CD4-positive, alpha-beta T cell (primary cell): ENCODE measurements around the gene PRPF40A. TPM values are rescaled to one million over a fixed set of nuclear protein-coding genes. Genes with fewer than 3 reads are reported as not detected.

ENCODE experiments used
- ATAC-seq: fragments of 200-7000 bp; cut with Tn5 transposase; one replicate; pipeline ENCODE4 v1.10.0; 2022; ENCODE audit warnings: mild to moderate bottlenecking; ENCODE audit not compliant: poor library complexity
- CTCF ChIA-PET: fragments of 350-600 bp; sonication (Branson Sonifier 250); formaldehyde crosslinking; loops from one replicate; lab custom pipeline; 2021; ENCODE audit warnings: antibody characterized with exemption, inconsistent platforms; lab: Charles Lee
- POLR2A ChIA-PET: fragments of 350-600 bp; sonication (Branson Sonifier 250); formaldehyde crosslinking; loops from one replicate; lab custom pipeline; 2021; ENCODE audit warnings: antibody characterized with exemption, inconsistent platforms; lab: Charles Lee
- DNase-seq, 14 experiments: peaks; one replicate each; pipeline ENCODE4 v3.0.0-alpha.2; 2013 to 2020; ENCODE audit warnings: mixed read lengths in 2 of 14
- H3K27ac ChIP-seq, 2 donors: one replicate each; pipeline versions ENCODE4 v1.5.1 to v1.7.0; 2013; ENCODE audit warnings: low read length in 2 of 2, low read depth in 1 of 2, mild to moderate bottlenecking in 1 of 2
- H3K27me3 ChIP-seq, 2 experiments: 1 replicate in 1 of 2; 2 replicates in 1 of 2; pipeline versions ENCODE4 v1.6.1 to v1.7.0; 2013; ENCODE audit warnings: low read length in 2 of 2, control low read depth in 1 of 2, mild to moderate bottlenecking in 1 of 2, moderate library complexity in 1 of 2; ENCODE audit not compliant: insufficient read depth in 2 of 2, control insufficient read depth in 1 of 2
- H3K36me3 ChIP-seq: one replicate; pipeline ENCODE4 v1.6.1; 2013; ENCODE audit warnings: low read length, control low read depth; ENCODE audit not compliant: insufficient read depth
- H3K4me1 ChIP-seq: one replicate; pipeline ENCODE4 v1.6.1; 2013; ENCODE audit warnings: low read length, control low read depth; ENCODE audit not compliant: insufficient read depth
- H3K4me3 ChIP-seq: one replicate; pipeline ENCODE4 v1.5.1; 2013; ENCODE audit warnings: mild to moderate bottlenecking, low read length, moderate library complexity
- H3K9me3 ChIP-seq, 2 experiments: 1 replicate in 1 of 2; 2 replicates in 1 of 2; pipeline versions ENCODE4 v1.6.1 to v1.7.0; 2013; ENCODE audit warnings: low read length in 2 of 2, mild to moderate bottlenecking in 2 of 2, control low read depth in 1 of 2, moderate library complexity in 1 of 2; ENCODE audit not compliant: control insufficient read depth in 1 of 2, insufficient read depth in 1 of 2
- H3K27ac Mint-ChIP-seq: one replicate; pipeline ENCODE4 v1.8.0; 2020; ENCODE audit warnings: mixed read lengths
- H3K27me3 Mint-ChIP-seq: one replicate; pipeline ENCODE4 v1.8.0; 2021; ENCODE audit warnings: mixed read lengths
- H3K36me3 Mint-ChIP-seq: one replicate; pipeline ENCODE4 v1.8.0; 2021; ENCODE audit warnings: low read depth, mixed read lengths
- H3K4me1 Mint-ChIP-seq: one replicate; pipeline ENCODE4 v1.8.0; 2021; ENCODE audit warnings: low read depth, mixed read lengths
- H3K4me3 Mint-ChIP-seq: one replicate; pipeline ENCODE4 v1.8.0; 2020; ENCODE audit warnings: mild to moderate bottlenecking, mixed read lengths
- H3K9me3 Mint-ChIP-seq: one replicate; pipeline ENCODE4 v1.8.0; 2020; ENCODE audit warnings: mixed read lengths
- CTCF ChIP-seq: fragments of 200-600 bp; IDR thresholded peaks from one replicate; pipeline ENCODE4 v1.8.0; 2022; ENCODE audit warnings: antibody characterized with exemption, mild to moderate bottlenecking
- intact Hi-C, 2 experiments: fragments of 100-400 bp; cut with DNase I in 1 of 2; cut with micrococcal nuclease in 1 of 2; formaldehyde crosslinking; loops; one replicate each; pipeline versions ENCODE4 v1.15.1 to v1.9.0; 2023 to 2025; cut with DNase I, micrococcal nuclease
- total RNA-seq, 174 experiments: library from RNA in 2 of 174; stranded (reverse) in 2 of 174; gene quantifications; one replicate each; pipeline ENCODE4 v1.2.3 and lab custom pipeline; 2021 to 2026

Gene PRPF40A
- total RNA-seq, 2 experiments from 2014 or later, result 146 to 148 TPM

- Histone ChIP-seq H3K4me3 (no peak overlapping the region), H3K9me3 (no peaks in the 10 kb centered on the region), H3K4me1 (no peaks in the 10 kb centered on the region), H3K36me3 (peaks cover 95% of the 10 kb centered on the region), H3K27me3 (no peaks in the 10 kb centered on the region), H3K27ac (no peak overlapping the region)
- no peak for TF ChIP-seq CTCF
- DNase-seq (no peak), ATAC-seq (no peak)
- Mint-ChIP-seq H3K36me3 (peaks cover 95% of the 10 kb centered on the region), H3K27ac (no peak overlapping the region), H3K9me3 (no peaks in the 10 kb centered on the region), H3K4me3 (no peak overlapping the region), H3K4me1 (no peaks in the 10 kb centered on the region), H3K27me3 (no peaks in the 10 kb centered on the region)
- ChIA-PET POLR2A (no interaction called here), CTCF (interaction anchor here (1.2 to 1.3 kb wide), 2 partner anchors 9 to 485 kb away, joined by 3 read pairs; no protein-coding TSS in a partner anchor)
- intact Hi-C loops, result loop anchor here in 1 of 2 experiments (5.0 kb wide), 1 partner anchor 56 kb away; the partner anchor contains the start of genes ARL6IP6 and PRPF40A
Measured at GRCh38 chr2:152661076-152661475, 56.2 kb downstream of the PRPF40A start.

- intact Hi-C loops, result no loop called here
- ChIA-PET CTCF (interaction anchor here (1.2 kb wide), 1 partner anchor 9 kb away, joined by 3 read pairs; no protein-coding TSS in a partner anchor), POLR2A (no interaction called here)
- H3K36me3 Mint-ChIP-seq, result peaks cover 95% of the 10 kb centered on the region
- no peak overlapping the region for H3K27ac Mint-ChIP-seq
- TF ChIP-seq CTCF, result no peak
- H3K4me1 Mint-ChIP-seq, result no peaks in the 10 kb centered on the region
- no peak overlapping the region for H3K4me3 ChIP-seq
- no peaks in the 10 kb centered on the region for H3K4me1 ChIP-seq
- peaks cover 92% of the 10 kb centered on the region for H3K36me3 ChIP-seq
- DNase-seq (no peak), ATAC-seq (no peak)
- no peaks in the 10 kb centered on the region for H3K9me3 ChIP-seq
- no peaks in the 10 kb centered on the region for H3K9me3 Mint-ChIP-seq
- H3K27me3 Mint-ChIP-seq, result no peaks in the 10 kb centered on the region
- H3K4me3 Mint-ChIP-seq, result no peak overlapping the region
- no peak overlapping the region for H3K27ac ChIP-seq
- no peaks in the 10 kb centered on the region for H3K27me3 ChIP-seq
Measured at GRCh38 chr2:152658221-152658620, 59.0 kb downstream of the PRPF40A start.

- CTCF ChIA-PET, result no interaction called here
- Mint-ChIP-seq H3K4me3 (no peak overlapping the region), H3K9me3 (no peaks in the 10 kb centered on the region), H3K27me3 (no peaks in the 10 kb centered on the region), H3K4me1 (no peaks in the 10 kb centered on the region), H3K27ac (no peak overlapping the region), H3K36me3 (peaks cover 93% of the 10 kb centered on the region)
- no peaks in the 10 kb centered on the region for H3K9me3 ChIP-seq
- H3K4me3 ChIP-seq, result no peak overlapping the region
- no peak for TF ChIP-seq CTCF
- no peak overlapping the region for H3K27ac ChIP-seq
- no peaks in the 10 kb centered on the region for H3K4me1 ChIP-seq
- DNase-seq (no peak), ATAC-seq (no peak)
- H3K36me3 ChIP-seq, result peaks cover 84% of the 10 kb centered on the region
- intact Hi-C loops, result no loop called here
- no peaks in the 10 kb centered on the region for H3K27me3 ChIP-seq
- POLR2A ChIA-PET, result no interaction called here
Measured at GRCh38 chr2:152657043-152657442, 60.2 kb downstream of the PRPF40A start.
